ENCODE measurements around the gene FBXL12.

DNA sequence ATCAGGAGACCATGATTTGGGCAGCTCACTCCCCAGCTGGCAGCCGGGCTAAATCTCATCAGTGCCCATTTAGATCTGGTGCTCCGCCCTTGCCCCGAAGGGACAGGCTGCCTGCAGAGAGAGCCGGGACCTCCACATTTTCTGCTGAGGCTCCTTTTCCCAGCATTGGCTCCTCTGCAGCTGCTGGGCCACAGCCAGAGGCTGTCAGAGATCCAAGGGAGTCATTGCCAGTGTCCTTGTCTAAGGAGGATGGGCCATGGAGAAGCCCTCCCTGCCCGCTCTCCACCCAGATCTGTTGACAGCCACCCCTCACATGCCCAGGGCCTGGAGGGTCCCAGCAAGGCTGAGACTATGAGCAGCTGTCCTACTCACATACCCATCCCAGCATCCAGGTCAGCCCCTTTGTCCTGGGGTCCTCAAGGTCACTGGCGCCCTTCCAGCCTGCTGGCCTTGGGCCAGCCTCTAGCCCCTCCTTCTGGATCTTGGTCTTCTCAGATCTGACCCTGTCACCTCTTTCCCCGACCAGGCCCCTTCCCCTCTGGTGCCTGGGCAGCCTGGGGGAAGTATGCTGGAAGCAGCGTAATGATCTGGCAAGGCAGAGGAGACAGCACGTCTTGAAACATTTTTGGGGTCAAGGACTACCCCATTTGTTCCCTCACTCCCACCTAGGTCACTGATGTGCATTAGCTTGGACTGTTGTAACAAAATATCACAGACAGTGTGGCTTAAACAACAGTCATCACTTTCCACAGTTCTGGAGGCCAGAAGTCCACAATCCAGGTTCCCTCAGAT lies 24.2 kb upstream of the FBXL12 start:
- TF ChIP-seq, protein P1, sequence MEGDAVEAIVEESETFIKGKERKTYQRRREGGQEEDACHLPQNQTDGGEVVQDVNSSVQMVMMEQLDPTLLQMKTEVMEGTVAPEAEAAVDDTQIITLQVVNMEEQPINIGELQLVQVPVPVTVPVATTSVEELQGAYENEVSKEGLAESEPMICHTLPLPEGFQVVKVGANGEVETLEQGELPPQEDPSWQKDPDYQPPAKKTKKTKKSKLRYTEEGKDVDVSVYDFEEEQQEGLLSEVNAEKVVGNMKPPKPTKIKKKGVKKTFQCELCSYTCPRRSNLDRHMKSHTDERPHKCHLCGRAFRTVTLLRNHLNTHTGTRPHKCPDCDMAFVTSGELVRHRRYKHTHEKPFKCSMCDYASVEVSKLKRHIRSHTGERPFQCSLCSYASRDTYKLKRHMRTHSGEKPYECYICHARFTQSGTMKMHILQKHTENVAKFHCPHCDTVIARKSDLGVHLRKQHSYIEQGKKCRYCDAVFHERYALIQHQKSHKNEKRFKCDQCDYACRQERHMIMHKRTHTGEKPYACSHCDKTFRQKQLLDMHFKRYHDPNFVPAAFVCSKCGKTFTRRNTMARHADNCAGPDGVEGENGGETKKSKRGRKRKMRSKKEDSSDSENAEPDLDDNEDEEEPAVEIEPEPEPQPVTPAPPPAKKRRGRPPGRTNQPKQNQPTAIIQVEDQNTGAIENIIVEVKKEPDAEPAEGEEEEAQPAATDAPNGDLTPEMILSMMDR (conservative IDR thresholded peaks at IDR 0.05; ENCODE audit: low read length) = no peak
- TF ChIP-seq EZH2phosphoT487 (IDR thresholded peaks at IDR 0.05; ENCODE audit: borderline replicate concordance) = no peak
